Measurements from ENCODE around the gene SOHLH2.

Gene SOHLH2

GRCh38 chr13:36131222-36131930, 83.0 kb downstream of the SOHLH2 start, which contains the start of gene DCLK1:
DCLK1 (minus strand) TSS chr13:36131382.
- DNase-seq: peak; percentile 75 to 91

GRCh38 chr13:36130552-36131221, 83.7 kb downstream of the SOHLH2 start:
- peak; percentile 64 to 86 for DNase-seq

- peak; percentile 64 to 82 for DNase-seq
Observed at GRCh38 chr13:36130193-36130551, 84.2 kb downstream of the SOHLH2 start.

GRCh38 chr13:36129539-36129938, 84.8 kb downstream of the SOHLH2 start:
- peak in 1 of 2 experiments; percentile 21 for DNase-seq

GRCh38 chr13:36126491-36126890, 87.9 kb downstream of the SOHLH2 start:
- DNase-seq: no peak

- no peak for DNase-seq
Observed at GRCh38 chr13:36125841-36126240, 88.5 kb downstream of the SOHLH2 start.

- DNase-seq: no peak
Observed at GRCh38 chr13:36124236-36124822, 90.0 kb downstream of the SOHLH2 start.

All from NCI-H526 (cell line).